ENCODE data around the gene CDK5RAP2. TPM values are rescaled to one million over a fixed set of nuclear protein-coding genes. Genes with fewer than 3 reads are reported as not detected.
A peak's percentile ranks its signal among the peaks of the same experiment; 100 is the strongest.

The CDK5RAP2 gene
- total RNA-seq, 1 donor from 2014 or later: 54.5 TPM

- intact Hi-C loops (cut with DNase I): no loop called here
- H3K27me3 ChIP-seq: no peaks in the 10 kb centered on the region
- H3K27ac ChIP-seq: peak overlapping the region; percentile 81
- TF ChIP-seq CTCF (IDR thresholded peaks at IDR 0.05) (no peak), POLR2A (IDR thresholded peaks at IDR 0.05) (no peak), POLR2AphosphoS5 (IDR thresholded peaks at IDR 0.05; ENCODE audit: insufficient read depth in 1 of 2, low read depth in 1 of 2) (no peak)
- peaks cover 12% of the 10 kb centered on the region for H3K4me1 ChIP-seq
- no peaks in the 10 kb centered on the region for H3K9me3 ChIP-seq
- no peak for DNase-seq (ENCODE audit: extremely low spot score in 2 of 2)
- peak overlapping the region; percentile 84 to 86 for H3K4me3 ChIP-seq
- no peaks in the 10 kb centered on the region for H3K36me3 ChIP-seq
Observed at GRCh38 chr9:120579139-120580050, 572 bp downstream of the CDK5RAP2 start.

GRCh38 chr9:120574473-120574872 is 5.5 kb downstream of the CDK5RAP2 start:
- H3K27ac ChIP-seq: no peak overlapping the region
- TF ChIP-seq POLR2AphosphoS5 (IDR thresholded peaks at IDR 0.05; ENCODE audit: insufficient read depth in 1 of 2, low read depth in 1 of 2): no peak
- TF ChIP-seq POLR2A (IDR thresholded peaks at IDR 0.05): no peak
- TF ChIP-seq CTCF (IDR thresholded peaks at IDR 0.05): no peak
- intact Hi-C loops (cut with DNase I): no loop called here
- DNase-seq (ENCODE audit: extremely low spot score in 2 of 2): no peak
- H3K4me1 ChIP-seq: peaks cover 10% of the 10 kb centered on the region
- no peaks in the 10 kb centered on the region for H3K27me3 ChIP-seq
- H3K4me3 ChIP-seq: no peak overlapping the region
- H3K9me3 ChIP-seq: no peaks in the 10 kb centered on the region
- H3K36me3 ChIP-seq: peaks cover 0 to 25% of the 10 kb centered on the region in 2 donors

- intact Hi-C loops (cut with DNase I): no loop called here
- no peak for DNase-seq (ENCODE audit: extremely low spot score in 2 of 2)
- Histone ChIP-seq H3K4me3 (no peak overlapping the region), H3K27ac (no peak overlapping the region), H3K9me3 (no peaks in the 10 kb centered on the region), H3K4me1 (no peaks in the 10 kb centered on the region), H3K27me3 (no peaks in the 10 kb centered on the region), H3K36me3 (peaks cover 0 to 39% of the 10 kb centered on the region in 2 donors)
- TF ChIP-seq POLR2A (IDR thresholded peaks at IDR 0.05): no peak
- TF ChIP-seq CTCF (IDR thresholded peaks at IDR 0.05): no peak
- no peak for TF ChIP-seq POLR2AphosphoS5 (IDR thresholded peaks at IDR 0.05; ENCODE audit: insufficient read depth in 1 of 2, low read depth in 1 of 2)
Observed at GRCh38 chr9:120572472-120572871, 7.5 kb downstream of the CDK5RAP2 start.

- no peaks in the 10 kb centered on the region for H3K4me1 ChIP-seq
- H3K36me3 ChIP-seq: peaks cover 0 to 40% of the 10 kb centered on the region in 2 donors
- H3K4me3 ChIP-seq: no peak overlapping the region
- H3K27ac ChIP-seq: no peak overlapping the region
- DNase-seq (ENCODE audit: extremely low spot score in 2 of 2): no peak
- intact Hi-C loops (cut with DNase I): no loop called here
- H3K27me3 ChIP-seq: no peaks in the 10 kb centered on the region
- no peaks in the 10 kb centered on the region for H3K9me3 ChIP-seq
- TF ChIP-seq POLR2AphosphoS5 (IDR thresholded peaks at IDR 0.05; ENCODE audit: insufficient read depth in 1 of 2, low read depth in 1 of 2) (no peak), CTCF (IDR thresholded peaks at IDR 0.05) (no peak), POLR2A (IDR thresholded peaks at IDR 0.05) (no peak)
Observed at GRCh38 chr9:120571443-120572257, 8.3 kb downstream of the CDK5RAP2 start.

All from vagina (tissue), 2 donors.